ENCODE results near the gene MAGI2.

DNA sequence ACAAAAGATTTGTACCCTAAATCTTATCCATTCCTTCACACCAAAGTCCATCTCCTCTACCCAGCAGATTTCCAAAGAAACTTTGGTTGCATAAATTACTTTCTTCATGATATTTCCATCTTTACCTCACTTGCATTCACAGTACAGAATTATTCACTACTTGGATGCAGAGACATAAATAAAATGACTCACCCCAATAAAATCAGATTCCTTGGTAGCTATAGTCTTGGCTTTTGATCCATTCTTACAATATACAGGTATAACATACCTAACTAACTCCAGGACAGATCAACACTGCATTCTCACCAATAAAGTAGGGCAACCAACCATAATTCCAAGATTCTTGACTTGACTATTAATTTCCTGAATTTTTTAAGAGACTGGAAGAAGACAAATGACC, 815.1 kb downstream of the MAGI2 start:
- TF ChIP-seq EZH2 (IDR thresholded peaks at IDR 0.05; ENCODE audit: insufficient read depth, poor library complexity, severe bottlenecking) (no peak), EZH2phosphoT487 (IDR thresholded peaks at IDR 0.05; ENCODE audit: insufficient read depth, low read depth) (no peak)
